ENCODE data around the gene AHCTF1. TPM values are rescaled to one million over a fixed set of nuclear protein-coding genes. Genes with fewer than 3 reads are reported as not detected.
"Not testable (repeated sequence)": the region's sequence is repeated elsewhere in the genome, so short reads cannot be mapped to it uniquely, and the experiment has no call there.

The AHCTF1 gene
- polyA plus RNA-seq, 1 donor = 27.6 TPM

DNA sequence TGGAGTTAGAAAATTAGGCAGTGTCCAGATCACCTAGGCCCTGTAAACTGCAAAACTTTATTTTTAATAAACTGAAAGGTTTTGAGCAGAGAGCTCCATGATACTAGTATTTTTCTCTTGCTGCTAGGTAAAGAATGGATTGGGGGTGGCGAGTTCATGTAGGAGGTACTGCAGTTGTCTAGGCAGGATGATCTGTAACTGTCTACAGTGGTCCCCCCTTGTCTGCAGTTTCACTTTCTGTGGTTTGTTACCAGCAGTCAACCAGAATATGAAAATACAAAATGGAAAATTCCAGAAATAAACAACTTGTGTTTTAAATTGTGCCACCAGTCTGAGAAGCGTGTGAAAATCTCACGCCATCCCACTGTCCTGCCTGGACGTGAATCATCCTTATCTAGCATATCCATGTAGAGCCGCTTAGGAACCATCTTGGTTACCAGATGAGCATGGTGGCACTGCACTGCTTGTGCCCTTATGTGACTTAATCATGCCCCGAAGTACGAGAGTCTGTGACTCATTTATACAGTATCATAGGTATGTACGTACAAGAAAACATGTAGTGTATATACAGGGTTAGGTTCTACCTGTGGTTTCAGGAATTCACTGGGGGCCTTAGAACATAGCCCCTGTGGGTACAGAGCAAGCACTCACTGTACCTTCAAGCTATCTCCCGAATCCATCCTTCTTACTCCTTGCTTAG lies 94.2 kb downstream of the AHCTF1 start:
- DNase-seq = no peak

DNA sequence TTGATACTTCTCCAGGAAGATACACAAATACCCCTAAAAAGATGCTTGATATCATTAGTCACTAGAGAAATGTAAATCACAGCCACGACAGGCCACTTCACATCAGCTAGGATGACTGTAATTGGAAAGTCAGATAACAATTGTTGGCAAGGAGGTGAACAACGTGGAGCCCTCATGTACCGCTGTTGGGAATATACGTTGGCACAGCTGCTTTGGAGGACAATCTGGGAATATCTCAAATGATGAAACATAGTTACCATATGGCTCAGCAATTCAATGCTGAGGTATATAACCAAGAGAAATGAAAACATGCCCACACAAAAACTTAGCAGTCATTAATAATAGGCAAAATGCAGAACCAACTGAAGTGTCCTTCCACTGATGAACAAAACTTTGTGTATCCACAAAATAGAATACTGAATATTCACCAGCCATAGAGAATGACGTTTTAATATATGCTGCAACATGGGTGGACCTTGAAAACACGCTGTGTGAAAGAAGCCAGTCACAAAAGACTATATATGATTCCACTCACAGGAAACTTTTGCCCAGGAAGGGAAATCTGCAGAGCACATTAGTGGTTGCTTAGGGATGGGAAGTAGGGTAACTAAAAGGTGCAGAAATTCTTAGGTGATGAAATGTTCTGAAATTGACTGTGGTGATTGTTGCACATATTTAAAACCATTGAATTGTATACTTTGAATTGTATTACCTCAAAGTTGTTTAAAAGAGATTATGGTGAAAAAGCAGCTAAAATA lies 95.4 kb downstream of the AHCTF1 start:
- DNase-seq = no peak

DNA sequence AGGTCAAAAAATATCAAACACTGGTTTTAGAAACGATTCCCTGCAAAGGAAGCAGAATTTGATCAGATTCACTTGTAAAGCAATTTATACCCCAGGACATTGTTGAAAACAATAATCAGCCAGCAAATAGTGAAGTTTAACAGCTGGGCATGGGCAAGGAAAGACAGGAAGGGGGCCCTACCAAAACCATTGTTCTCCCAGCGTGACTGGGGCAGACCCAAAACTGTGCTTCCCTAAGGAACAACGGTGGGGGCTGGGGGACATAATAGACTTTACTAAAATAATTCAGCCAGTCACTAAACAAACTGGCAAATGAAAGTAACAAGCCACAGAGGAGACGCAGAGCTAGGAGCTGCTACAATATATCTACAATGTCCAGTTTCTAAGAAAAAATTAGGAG lies 100.2 kb downstream of the AHCTF1 start:
- DNase-seq = no peak

DNA sequence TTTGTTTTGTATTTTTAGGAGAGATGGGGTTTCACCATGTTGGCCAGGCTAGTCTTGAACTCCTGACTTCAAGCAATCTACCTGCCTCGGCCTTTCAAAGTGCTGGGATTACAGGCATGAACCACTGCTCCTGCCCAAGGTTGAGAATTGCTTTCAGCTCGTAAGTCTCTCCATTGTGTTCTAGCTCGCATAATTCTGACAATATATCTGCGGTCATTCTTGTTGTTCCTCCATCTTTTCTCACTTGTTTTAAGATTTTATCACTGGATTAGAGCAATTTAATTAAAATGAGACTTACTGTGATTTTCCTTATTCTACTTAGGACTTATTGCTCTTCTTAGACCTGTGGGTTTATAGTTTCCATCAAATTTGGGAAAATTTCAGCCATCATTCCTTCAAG lies 102.9 kb downstream of the AHCTF1 start:
- no peak for DNase-seq

DNA sequence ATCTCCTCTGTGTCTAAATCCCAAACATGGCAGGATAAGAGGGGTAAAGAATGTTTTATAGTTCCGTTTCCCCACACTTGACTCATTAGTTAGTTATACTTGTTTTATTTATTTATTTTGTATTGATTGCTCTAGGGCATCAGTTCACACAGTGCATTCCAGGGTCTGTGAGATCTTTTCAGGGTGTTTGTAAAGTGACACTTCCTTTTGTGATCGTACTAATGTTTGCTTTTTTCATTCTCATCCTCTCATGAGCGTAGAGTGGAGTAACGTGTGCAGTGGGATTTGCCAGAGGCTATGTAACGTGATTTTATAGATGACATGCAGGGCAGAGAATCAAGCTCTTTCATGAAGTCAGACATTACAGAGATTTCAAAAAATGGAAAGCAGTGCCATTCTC lies 104.4 kb downstream of the AHCTF1 start:
- no peak for DNase-seq

DNA sequence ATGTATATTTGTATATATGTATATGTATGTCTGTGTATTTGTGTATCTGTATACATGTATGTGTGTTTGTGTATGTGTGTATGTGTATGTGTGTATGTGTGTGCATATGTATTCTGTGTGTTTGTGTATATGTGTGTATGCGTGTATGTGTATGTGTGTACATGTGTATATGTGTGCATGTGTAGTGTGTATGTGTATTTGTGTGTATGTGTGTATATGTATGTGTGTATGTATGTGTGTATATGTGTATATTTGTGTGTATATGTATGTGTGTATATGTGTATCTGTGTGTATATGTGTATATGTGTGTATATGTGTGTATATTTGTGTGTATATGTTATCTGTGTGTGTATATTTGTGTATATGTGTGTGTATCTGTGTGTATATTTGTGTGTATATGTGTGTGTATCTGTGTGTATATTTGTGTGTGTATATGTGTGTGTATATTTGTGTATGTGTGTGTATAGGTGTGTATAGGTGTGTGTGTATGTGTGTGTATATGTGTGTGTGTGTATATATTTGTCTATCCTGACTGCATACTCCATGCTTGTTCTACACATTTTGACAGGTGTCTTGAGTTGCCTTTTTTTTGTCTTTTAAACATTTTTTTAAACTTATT lies 106.1 kb downstream of the AHCTF1 start:
- no peak for DNase-seq

DNA sequence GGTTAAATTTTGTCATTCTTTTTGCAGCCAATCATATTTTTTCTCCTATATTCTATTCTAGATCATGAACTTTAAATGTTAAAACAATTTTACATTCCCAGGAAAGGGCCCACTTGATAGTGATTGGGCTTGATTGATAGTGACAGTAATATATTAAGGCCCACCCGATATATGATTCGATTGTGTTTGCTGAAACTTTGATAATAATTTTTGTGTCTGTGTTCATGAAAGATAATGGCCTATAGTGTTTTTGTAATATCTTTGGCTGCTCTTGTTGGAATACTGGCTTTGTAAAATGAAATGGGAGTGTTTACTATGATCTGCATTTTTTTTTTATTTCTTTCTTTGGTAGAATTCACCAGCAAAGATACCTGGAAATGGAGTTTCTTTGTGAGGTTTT lies 107.2 kb downstream of the AHCTF1 start:
- DNase-seq = no peak

- DNase-seq = not testable (repeated sequence)
Observed at GRCh38 chr1:246822154-246822553, 109.6 kb downstream of the AHCTF1 start.

- DNase-seq = no peak
Observed at GRCh38 chr1:246820666-246821065, 111.1 kb downstream of the AHCTF1 start.

DNA sequence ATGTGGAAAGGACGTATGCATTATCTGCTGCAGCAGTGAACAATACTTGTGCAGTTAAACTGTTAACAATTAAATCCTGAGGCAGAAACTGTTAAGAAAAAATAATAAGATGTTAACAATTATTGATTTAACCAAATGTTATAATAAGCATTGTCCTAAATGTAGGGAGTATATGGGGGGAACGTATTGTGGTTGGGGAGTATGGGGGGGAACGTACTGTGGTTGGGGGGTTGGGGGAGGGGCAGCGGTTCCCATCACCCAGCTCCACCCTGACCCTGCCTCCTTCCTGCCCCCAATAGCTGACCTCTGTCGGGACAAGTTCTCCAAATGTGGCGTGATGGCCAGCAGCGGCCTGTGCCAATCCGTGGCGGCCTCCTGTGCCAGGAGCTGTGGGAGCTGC lies 114.0 kb downstream of the AHCTF1 start:
- DNase-seq = not testable (repeated sequence)

GRCh38 chr1:246815693-246816270 lies 116.0 kb downstream of the AHCTF1 start:
- DNase-seq = no peak

DNA sequence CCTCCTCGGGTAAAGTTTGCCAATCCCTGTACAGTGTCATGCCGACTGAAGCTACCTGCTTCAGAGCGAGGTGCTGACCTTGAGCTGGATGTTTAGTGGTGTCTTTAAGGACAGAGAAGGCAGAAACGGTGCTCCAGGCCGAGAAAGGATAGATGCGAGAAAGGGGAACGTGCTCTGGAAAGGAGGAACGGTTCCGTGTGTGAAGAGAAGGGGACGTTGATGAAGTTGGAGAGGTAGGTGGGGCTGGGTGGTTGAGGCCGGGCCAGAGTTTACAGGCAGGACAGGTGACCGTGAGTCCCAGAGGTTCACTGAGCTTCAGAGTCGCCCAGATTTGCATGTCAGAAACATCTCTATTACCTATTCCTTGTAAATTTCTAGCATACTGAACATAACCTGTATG lies 116.9 kb downstream of the AHCTF1 start:
- DNase-seq = no peak

- DNase-seq = not testable (repeated sequence)
Observed at GRCh38 chr1:246813325-246813724, 118.4 kb downstream of the AHCTF1 start.

DNA sequence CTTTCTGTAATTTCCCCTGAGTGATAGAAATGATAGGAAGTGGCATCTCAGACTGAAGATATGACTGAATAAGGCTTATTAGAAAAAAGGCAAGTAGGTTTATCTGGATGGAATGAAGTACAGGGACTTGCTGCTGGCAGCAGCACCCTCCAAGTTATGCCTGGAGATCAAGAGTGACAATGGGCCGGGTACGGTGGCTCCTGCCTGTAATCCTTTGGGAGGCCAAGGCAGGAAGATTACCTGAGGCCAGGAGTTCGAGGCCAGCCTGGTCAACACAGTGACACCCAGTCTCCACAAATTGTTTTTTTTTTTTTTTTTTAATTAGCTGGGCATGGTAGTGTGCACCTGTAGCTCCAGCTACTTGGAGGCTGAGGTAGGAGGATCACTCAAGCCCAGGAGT lies 119.8 kb downstream of the AHCTF1 start:
- no peak for DNase-seq

- no peak for DNase-seq
Observed at GRCh38 chr1:246809473-246809872, 122.3 kb downstream of the AHCTF1 start.

GRCh38 chr1:246805135-246805716 lies 126.5 kb downstream of the AHCTF1 start:
- no peak for DNase-seq

GRCh38 chr1:246803883-246804282 lies 127.9 kb downstream of the AHCTF1 start:
- no peak for DNase-seq

- DNase-seq = no peak
Observed at GRCh38 chr1:246803373-246803772, 128.4 kb downstream of the AHCTF1 start.

DNA sequence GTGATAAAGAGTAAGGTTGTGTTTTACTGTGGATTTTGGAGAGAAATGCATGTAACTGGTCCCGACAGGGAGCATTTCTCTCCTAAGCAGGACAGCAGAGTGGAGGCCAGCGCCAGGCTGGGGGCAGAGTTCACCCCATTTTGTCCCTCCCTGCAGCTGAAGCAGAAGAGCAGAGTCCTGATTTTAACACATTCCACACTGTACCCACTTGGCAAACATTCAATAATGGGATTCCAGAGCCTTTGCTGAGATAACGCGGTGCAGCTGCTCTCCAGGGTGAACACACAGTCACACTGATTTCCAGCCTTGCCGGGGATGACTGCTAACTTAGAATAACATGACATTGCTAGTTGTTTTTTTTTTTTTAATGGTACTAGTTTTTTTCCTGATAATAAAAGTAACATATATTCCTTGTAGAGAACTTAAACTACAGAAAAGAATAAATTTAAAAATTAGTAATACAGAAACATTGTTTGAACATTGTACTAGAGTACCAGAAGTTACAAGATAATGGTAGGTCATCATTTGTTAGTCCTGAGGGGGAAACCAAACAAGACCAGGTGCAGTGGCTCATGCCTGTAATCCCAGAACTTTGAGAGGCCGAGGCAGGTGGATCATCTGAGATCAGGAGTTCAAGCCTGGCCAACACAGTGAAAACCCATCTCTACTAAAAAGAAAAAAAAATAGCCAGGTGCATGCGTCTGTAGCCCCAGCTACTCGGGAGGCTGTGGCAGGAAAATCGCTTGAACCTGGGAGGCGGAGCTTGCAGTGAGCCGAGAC lies 130.3 kb downstream of the AHCTF1 start:
- DNase-seq = no peak

DNA sequence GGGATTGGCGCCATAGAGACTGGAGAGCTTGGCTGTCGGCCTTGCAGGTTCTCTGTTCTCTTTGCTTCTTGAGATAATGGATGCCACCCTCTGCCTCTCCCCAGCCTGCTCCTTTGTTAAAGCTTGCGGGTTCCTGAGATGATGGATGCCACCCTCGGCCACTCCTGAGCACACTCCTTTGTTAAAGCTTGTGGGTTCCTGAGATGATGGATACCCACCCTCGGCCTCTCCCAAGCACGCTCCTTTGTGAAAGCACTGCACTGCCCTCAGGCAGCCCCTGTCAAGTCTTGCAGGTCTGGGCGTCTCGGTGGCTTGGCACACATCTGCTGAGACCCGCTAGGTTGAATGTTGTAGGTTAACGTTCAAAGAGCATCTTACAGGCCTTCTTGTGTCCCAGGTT lies 131.0 kb downstream of the AHCTF1 start:
- no peak for DNase-seq

DNA sequence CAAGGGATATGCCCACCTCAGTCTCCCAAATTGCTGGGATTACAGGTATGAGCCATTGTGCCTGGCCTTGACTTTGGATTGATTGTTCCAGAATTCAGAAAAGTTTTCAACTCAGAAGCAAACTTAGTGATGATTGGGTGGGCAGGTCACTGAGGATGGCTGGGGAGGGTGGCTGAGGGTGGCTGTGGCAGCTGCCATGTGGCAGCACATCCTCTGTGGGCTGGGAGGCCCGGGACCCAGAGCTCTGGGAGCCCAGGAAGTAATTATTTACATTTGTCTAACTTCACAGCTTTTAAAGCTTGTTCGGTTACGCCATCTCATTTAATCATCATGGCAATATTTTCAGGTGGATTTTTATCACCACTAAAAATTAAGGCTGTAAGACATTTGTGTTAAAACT lies 131.4 kb downstream of the AHCTF1 start:
- DNase-seq = no peak

All from hindlimb muscle (tissue), 1 donor.